GM18873 (cell line): ENCODE results near the gene AFF3.

Experiments
- ATAC-seq: cut with Tn5 transposase; IDR thresholded peaks from one replicate; pipeline ENCODE4 v1.9.1; 2021; ENCODE audit warnings: mild to moderate bottlenecking, moderate library complexity, moderate number of reproducible peaks; ENCODE audit not compliant: unreplicated experiment, low FRiP score

AFF3 gene

GRCh38 chr2:99634234-99634633 lies 508.2 kb downstream of the AFF3 start:
- ATAC-seq, result no peak

- ATAC-seq, result no peak
These were observed 510.7 kb downstream of the AFF3 start for GRCh38 chr2:99631700-99632099.

- ATAC-seq, result no peak
These were observed 513.1 kb downstream of the AFF3 start for GRCh38 chr2:99629320-99629719.

GRCh38 chr2:99626158-99626557 lies 516.2 kb downstream of the AFF3 start:
- no peak for ATAC-seq

GRCh38 chr2:99624677-99625076 lies 517.7 kb downstream of the AFF3 start:
- ATAC-seq, result no peak

- ATAC-seq, result no peak
These were observed 518.8 kb downstream of the AFF3 start for GRCh38 chr2:99623613-99624012.

- ATAC-seq, result no peak
These were observed 519.4 kb downstream of the AFF3 start for GRCh38 chr2:99623035-99623434.

GRCh38 chr2:99622534-99622933 lies 519.9 kb downstream of the AFF3 start:
- ATAC-seq, result no peak

GRCh38 chr2:99621774-99622173 lies 520.6 kb downstream of the AFF3 start:
- ATAC-seq, result no peak

- ATAC-seq, result no peak
These were observed 521.3 kb downstream of the AFF3 start for GRCh38 chr2:99621106-99621505.

- ATAC-seq, result no peak
These were observed 523.2 kb downstream of the AFF3 start for GRCh38 chr2:99619151-99619550.

- no peak for ATAC-seq
These were observed 523.8 kb downstream of the AFF3 start for GRCh38 chr2:99618579-99619097.

GRCh38 chr2:99617811-99618210 lies 524.6 kb downstream of the AFF3 start:
- no peak for ATAC-seq

GRCh38 chr2:99615247-99615771 lies 527.1 kb downstream of the AFF3 start:
- no peak for ATAC-seq

- no peak for ATAC-seq
These were observed 528.4 kb downstream of the AFF3 start for GRCh38 chr2:99613980-99614379.

- no peak for ATAC-seq
These were observed 530.6 kb downstream of the AFF3 start for GRCh38 chr2:99611786-99612185.

- no peak for ATAC-seq
These were observed 531.4 kb downstream of the AFF3 start for GRCh38 chr2:99611034-99611433.

- no peak for ATAC-seq
These were observed 532.5 kb downstream of the AFF3 start for GRCh38 chr2:99609851-99610381.

- no peak for ATAC-seq
These were observed 533.5 kb downstream of the AFF3 start for GRCh38 chr2:99608861-99609260.

- no peak for ATAC-seq
These were observed 534.4 kb downstream of the AFF3 start for GRCh38 chr2:99607861-99608491.

- ATAC-seq, result no peak
These were observed 534.9 kb downstream of the AFF3 start for GRCh38 chr2:99607454-99607853.

- ATAC-seq, result no peak
These were observed 537.4 kb downstream of the AFF3 start for GRCh38 chr2:99605036-99605435.
